Stimulated activated CD4-positive, alpha-beta T cell treated with anti-CD3 and anti-CD28 coated beads, Interleukin-12 subunit alpha, Interleukin-12 subunit beta, amount 100 ng/mL, for 4 hours (primary cell): ENCODE measurements around the gene PPP1R12C.
"Not testable (repeated sequence)": the region's sequence is repeated elsewhere in the genome, so short reads cannot be mapped to it uniquely, and the experiment has no call there.

ENCODE experiments used
- DNase-seq: peaks from one replicate; pipeline ENCODE4 v3.0.0-alpha.2; 2020

Gene PPP1R12C

DNA sequence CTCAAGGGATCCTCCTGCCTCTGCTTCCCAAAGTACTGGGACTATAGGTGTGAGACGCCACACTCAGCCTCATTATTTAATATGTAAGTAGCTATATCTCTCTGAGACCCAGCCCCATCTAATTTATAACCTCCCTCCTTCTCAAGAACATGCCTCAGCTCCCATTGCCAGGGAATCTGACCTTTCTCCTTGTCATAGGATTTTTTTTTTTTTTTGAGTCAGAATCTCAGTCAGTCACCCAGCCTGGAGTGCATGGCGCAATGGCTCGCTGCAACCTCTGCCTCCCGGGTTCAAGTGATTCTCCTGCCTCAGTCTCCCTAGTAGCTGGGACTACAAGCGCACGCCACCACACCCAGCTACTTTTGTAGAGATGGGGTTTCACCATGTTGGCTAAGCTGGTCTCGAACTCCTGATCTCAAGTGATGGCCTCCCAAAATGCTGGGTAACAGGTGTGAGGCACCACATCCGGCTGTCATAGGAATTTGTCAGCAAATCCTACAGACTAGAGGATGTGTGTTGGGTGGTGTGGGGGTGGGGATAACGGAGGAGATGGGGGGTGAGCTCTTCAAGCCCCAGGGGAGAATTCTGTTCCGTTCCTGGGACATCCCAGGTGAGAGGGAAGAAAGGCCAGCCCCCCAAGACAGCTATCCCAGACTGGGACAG is 46.8 kb downstream of the PPP1R12C start:
- DNase-seq, result no peak

DNA sequence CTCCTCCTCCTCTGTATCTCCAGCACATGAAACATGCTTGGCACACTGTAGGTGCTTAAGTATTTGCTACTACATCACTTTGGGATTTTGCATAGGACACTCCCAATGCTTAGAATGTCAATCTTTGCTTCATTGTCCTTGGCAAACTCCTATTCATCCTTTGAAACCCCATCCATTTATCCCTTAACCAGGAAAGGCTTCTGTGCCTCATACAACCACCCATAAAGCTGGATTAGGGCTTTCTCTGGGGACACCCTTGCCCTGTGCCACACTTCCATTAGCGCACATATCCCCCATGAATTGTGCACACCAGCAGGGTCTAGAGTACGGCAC is 47.6 kb downstream of the PPP1R12C start:
- DNase-seq, result no peak

DNA sequence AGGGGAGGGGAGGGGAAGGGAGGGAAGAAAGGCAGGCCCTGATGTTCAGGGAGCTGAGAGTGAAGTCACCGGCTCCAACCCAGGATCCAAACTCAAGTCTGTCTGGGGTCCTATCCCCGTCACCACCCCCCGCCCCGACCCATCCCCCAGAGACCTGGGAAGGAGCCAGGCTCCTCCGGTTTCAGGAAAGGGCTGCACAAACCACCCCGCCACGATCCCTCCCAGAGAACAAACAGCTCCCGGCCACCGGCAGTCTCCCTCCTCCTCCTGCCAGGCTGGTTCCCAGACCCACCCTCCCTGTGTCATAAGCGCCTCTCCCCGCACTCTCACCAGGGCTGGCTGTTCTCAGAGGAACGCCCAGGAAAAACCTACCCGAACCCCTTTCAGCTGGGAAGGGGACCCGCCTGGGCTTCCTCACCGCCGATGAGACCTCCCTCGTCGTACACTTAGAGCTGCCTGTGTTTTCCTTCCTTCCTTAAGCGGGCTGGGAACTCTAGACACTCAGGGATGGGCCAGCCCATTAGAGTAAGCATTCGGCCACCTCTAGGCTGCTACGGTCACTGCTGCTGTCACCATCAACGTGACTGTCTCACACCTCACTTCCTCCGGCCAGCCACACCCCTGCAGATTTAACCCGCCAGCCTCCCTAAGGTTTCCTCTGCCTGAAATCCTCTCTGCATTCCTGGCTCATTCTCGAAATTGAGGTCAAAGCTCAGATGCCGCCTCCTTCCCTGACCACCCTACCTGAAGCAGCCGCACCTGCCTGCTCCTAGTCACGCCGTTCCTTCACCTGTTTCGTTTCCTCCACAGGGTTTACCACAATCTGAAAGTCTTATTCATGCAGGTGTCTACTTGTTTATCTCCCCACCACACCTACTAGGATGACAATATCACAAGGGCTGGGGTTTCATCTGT is 48.2 kb downstream of the PPP1R12C start:
- DNase-seq, result no peak

DNA sequence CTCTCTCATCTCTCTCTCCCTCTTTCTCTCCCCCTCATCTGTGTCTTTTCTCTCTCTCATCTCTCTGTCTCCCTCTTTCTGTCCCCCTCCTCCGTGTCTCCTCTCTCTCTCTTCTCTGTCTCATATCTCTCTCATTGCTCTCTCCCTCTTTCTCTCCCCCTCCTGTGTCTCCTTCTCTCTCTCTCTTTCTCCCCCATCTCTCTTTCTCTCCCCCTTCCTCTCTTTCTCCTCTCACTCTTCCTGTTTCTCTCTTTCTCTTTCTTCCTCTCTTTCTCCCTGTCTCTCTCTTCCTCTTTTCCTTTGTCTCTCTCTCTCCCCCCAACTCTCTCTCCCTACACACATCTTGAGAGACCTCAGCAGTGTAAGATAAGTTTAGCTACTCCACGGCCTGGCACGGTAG is 49.6 kb downstream of the PPP1R12C start:
- DNase-seq, result no peak

DNA sequence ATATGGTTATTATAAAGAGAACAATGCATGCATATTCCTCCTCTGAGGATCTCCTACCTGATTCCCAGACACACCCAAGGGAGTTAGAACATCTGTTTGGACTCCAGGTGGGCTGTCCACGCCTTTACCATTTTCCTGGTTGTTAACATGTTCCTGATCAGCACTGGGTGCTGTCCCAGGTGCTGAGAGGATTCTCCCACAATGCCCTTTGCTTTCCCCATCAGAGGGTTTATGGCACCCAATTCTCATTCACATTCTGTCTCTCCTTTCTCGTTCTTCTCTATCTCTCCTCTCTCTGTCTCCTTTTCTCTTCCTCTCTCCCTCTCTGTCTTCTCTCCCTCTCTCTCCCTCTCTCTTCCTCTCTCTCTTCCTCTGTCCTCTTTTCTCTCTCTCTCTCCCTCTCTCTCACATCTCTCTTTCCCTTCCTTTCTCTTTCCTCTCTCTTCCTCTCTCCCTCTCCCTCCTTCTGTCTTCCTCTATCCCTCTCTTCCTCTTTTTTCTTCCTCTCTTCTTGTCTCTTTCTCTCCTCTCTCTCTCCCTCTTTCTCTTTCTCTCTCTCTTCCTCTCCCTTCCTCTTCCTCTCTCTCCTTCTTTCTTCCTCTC is 51.2 kb downstream of the PPP1R12C start:
- DNase-seq, result no peak

DNA sequence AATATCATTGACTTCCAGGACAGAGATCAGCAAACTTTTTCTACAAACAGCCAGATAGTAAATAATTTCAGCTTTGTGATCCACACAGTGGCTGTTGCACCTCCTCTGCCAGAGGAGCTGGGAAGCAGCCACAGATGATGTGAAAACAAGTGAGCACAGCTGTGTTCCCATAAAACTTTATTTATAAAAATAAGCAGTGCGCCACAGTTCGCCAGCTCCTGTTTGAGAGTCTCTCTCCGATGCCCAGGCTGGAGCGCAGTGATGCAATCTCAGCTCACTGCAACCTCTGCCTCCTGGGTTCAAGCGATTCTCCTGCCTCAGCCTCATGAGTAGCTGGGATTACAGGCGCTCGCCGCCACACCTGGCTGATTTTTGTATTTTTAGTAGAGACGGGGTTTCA is 51.9 kb downstream of the PPP1R12C start:
- DNase-seq, result not testable (repeated sequence)

DNA sequence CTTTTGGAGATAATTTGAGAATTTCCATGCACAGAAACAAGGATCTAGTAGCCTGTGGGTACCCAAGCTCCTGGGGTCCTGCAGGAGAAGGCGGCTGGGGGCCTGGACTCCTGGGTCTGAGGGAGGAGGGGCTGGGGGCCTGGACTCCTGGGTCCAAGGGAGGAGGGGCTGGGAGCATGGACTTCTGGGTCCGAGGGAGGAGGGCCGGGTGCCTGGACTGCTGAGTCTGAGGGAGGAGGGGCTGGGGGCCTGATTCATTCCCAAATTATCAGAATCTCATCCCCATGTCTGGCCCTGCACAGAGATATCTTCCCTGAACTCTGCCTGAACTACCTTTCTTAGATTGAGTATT is 54.0 kb downstream of the PPP1R12C start:
- no peak for DNase-seq

DNA sequence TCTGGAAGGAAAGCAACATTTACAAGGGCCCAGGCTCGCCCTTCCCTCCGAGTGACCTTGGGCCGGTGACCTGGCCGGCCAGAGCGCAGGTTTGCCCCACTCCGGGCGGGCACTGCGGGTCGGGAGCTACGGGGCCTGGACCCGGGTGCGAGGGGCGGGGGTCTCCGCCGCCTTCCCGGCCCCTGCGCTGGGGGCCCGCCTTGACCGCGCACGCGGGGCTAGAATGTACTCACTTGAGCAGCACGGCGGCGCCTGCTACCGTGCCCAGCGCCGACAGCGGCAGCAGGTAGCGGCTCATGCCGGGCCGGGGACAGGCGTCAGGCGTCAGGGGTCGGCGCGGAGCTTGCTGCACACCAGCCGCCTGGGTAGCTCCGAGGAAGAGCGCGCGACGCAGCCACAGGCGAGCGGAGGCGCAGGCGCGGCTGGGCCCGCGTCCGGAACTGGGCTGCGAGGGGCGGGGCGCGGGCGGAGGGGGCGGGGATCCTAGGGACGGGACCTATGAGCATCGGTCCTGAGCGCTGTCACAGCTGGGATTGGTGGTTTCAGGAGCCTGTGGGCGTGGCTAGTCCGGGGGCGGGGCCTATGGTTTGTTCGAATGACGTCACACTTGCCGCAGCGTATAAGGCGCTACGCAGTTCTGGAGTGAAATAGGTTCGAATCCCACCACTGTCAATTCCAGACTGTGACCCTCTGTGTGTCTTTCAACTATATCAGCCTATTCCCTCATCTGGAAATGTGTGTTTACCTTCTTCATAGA is 54.5 kb downstream of the PPP1R12C start, which contains the start of gene RDH13:
TSS of gene RDH13 (minus strand) at position 414 of the 757 bp plus-strand sequence. CDS start at position 298, 116 bp downstream.
- DNase-seq, result peak; percentile 100

DNA sequence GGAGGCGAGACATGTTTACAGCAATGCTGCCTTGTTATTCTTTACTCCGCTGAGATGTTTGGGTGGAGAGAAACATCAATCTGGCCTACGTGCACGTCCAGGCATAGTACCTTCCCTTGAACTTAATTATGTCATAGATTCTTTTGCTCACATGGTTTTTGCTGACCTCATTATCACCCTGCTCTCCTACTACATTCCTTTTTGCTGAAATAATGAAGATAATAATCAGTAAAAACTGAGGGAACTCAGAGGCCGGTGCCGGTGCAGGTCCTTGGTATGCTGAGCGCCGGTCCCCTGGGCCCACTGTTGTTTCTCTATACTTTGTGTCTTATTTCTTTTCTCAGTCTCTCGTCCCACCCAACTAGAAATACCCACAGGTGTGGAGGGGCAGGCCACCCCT is 57.1 kb downstream of the PPP1R12C start:
- not testable (repeated sequence) for DNase-seq

DNA sequence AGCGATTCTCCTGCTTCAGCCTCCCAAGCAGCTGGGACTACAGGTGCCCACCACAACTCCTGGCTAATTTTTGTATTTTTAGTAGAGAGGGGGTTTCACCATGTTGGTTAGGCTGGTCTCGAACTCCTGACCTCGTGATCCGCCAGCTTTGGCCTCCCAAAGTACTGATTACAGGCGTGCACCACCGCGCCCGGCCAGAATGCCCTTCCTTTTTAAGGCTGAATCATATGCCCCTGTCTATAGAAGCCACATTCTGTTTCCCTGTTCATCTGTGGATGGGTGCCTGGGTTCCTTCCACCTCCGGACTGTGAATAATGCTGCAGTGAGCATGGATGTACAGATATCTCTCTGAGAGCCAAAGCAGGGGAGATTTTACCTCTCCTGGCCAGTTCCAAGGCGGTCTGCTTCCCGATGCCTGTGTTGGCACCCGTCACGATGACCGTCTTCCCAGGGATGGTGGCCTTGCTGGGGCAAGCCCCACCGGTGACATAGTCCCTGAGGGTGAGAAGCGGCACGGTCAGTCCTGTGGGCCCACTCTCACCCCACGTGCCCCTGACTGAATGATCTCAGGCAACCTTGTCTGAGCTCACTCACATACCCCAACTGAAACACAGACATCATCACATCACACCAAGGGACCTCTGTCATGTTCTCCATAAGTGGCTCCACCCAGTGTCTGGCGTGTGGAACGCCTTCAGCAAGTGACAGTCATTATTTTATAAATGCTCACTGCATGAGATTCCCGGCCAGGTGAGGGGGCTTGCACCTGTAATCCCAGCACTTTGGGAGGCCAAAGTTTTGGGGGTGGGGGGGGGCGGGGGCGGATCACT is 58.4 kb downstream of the PPP1R12C start:
- no peak for DNase-seq

DNA sequence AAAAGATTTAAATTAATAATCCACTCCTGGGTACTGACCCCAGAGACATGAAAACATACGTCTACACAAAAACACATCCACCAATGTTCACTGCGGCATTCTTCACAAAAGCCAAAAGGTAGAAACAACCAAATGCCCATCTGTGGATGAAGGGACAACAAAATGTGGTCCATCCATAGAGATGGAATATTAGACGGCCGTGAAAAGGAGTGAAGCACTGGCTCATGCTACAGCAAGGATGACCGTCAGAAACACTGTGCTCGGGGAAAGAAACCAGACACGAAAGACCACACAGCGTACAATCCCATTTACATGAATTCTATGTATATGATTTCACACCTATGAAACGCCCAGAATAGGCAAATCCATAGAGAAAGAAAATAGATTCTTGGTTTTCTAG is 60.6 kb downstream of the PPP1R12C start:
- no peak for DNase-seq

DNA sequence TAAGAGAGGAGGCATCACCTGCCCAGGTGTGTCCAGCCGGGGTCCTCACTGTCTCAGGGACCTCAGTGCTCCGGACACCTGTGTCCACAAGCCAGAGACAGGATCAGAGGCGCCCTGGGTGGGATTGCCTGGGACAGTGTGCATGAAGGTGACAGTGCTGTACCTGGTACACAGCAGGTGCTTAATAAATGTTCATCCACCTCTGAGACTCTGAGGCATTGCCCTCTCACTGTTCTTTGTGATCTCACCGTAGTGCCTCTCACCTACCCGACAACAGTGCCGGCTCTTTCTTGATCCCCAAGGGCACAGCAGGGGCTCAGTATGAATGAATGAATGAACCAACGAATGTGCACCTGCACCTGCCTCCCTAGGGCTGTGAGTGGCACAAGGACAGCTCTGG is 63.7 kb downstream of the PPP1R12C start:
- DNase-seq, result no peak

DNA sequence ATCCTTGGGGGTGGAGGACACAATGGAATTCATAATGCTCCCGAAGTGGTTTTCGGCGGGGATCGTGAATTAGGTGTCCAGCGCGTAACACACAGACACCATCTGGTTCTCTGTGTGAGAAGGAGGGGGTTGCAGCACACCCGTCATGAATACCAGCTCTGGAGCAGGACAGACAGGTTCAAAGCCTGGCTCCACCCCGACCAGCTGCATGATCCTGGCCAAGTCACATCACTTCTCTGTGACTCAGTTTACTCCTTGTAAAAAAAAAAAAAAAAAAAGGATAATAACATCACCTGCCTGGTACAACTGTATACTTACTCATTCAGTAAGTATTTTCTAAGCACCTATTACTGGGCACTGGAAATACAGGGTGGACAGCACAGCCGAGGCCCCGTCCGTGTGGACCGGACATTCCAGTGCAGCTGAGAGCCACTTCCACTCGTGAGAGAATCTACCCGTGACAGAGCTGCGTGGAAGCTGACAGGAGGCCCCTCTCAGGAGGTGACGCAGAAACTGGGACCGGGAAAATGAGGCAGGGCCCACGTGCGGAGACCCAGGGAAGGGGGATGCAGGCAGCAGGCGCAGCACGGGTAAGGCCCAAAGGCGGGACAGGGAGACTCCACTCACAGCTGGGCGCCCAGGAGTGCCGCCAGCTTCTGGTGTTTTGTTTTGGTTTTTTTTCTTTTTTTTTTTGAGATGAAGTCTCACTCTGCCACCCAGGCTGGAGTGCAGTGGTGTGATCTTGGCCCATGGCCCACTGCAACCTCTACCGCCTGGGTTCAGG is 66.5 kb downstream of the PPP1R12C start:
- DNase-seq, result no peak

DNA sequence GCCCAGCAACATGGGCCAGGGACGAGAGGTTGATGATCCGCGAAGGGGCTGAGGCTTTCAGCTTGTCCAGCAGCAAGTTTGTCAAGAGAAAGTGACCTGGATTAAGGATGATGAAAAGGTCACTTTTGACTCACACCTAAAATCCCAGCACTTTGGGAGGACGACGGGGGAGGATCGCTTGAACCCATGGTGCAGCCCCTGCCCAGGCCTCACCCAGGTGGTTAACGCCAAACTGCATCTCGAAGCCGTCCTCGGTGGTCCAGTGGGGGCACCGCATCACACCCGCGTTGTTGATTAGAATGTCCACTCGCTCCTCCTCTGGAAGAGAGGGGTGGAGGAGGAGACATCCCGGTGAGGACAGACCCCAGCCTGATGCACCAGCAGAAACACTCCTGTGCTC is 69.0 kb downstream of the PPP1R12C start:
- DNase-seq, result no peak

DNA sequence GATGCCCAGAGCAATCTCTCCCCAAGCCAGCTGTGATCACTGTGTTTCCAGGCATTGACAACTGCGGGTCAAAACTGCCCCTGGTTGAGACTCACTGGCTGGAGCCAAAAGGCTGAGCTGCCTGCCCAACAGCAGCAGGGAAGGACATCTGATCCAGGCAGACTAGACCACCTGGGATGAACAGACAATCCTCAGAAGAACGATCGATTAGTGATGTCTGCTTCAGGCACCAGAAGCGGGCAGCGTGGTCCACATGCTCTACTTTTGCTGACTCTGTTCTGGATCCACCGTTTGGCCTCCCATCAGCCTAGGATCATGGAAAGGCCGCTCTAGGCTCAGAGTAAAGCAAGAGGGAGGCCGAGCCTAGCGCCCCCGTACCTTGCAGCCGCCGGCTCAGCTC is 69.5 kb downstream of the PPP1R12C start:
- no peak for DNase-seq

DNA sequence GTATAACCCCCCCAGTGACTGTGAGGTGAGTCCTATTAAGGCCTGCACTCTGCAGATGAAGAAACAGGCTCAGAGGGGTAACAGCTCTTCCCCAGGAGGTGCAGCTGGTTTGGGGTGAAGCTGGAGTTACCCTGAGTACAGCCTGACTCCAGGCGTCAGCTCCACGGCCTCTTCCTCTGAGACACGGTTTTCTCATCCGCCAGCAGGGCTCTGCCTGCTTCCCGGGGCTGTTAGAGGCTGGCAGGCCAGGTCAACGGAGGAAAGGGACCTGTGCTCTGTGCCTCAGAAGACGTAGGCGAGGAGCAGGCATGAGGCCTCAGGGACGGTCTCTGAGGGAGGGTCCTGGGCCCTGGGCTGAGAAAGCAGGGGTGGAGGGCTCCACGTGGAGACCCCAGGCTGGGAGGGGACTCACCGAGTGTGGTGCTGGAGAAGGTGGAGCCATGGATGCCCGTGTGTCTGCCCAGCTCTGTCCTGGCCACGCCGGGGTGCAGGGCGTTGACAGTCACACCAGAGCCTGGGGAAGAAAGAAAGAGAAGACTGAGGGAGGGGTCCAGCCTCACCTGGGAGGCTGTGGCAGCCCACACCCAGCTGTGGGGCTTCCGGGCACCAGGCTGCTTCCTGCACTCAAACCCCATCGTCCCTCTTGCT is 70.3 kb downstream of the PPP1R12C start:
- DNase-seq, result no peak

DNA sequence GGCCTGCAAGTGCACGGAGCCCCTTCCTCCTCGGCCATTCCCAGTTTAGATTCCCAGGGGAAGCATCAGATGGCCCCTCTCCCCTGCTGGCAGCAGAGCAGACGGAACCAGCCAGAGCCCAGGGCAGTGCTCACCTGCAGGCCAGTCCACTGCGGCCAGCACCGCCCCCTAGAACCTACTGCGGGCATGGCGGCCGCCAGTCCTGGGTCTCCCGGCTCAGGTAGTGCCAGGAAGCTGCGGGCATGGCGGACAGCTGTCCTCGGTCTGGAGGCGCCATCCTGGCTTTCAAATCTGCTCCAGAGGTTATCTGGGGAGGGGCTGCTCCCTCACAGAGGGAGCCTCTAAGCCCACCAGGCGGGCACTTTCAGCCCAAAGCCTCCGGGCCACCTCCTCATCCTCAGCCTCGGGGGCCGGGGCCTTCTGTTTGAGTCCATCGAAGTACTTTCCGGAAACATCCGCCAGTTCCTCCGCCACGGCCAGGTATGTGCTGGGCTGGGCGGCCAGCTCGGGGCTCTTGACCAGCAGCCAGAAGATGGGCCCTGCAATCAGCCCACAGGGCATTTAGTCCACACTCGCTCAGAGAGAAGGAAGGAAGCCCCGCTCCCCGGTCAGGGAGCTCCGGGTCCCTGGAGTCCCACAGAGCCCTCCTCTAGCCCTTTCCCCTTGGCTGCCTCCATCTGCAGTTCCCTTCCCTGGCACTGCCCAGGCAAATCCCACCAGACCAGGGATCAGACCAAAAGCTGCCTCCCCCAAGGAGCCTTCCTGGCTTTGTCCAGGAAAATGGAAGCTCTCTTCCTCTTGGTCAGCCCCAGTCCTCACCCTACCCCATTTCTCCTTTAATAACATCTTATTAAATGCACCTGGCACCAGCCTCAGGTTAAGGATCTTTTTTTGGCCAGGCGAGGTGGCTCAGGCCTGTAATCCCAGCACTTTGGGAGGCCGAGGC is 72.4 kb downstream of the PPP1R12C start:
- no peak for DNase-seq

DNA sequence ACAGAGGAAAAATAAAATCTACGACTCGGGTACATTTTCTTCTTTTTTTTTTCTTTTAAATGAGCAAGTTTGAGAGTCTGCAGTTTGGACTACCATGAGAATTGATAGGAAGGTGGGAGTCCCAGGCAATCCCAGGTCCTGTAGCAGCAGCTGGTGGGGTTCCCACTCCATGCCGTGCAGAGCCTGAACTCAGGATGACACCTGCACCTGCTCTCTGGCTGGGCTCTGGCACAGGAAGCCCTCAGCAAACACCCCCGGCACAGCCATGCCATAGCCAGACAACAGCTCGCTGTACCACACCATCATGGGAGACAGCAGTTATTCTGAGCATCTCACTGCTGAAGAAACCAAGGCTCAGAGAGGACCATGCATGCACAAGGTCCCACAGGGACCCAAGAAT is 73.2 kb downstream of the PPP1R12C start:
- DNase-seq, result no peak

DNA sequence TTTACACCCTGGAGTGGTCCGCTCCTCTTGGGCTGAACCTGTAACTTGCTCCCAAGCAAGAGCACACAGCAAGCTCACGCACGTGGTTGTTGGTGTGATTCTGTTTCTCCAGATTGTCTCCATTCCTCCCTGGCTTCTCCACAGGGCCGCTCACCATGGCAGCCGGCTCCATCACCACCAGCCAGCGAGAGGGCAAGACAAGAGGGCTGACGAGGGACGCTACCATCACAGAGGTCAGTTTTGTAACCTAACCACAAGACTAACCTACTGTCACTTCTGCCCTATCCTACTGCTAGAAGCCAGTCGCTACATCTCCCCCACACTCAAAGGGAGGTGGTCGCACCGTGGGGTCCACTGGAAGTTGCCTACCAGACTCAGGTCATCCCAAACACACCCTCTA is 74.7 kb downstream of the PPP1R12C start:
- DNase-seq, result no peak

DNA sequence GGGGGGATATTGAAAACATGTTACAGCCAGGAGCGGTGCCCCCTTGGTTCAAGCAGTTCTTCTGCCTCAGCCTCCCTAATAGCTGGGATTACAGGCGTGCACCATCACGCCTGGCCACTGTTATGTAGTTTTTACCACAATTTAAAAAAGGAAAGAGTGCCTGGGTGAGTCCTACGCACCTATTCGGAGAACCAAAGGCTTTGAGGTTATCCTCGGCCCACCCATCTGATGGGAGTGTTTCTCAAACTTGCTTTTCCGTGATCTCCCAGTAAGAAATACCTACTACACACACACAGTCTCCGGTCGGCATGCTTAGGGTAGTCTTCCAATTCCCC is 75.1 kb downstream of the PPP1R12C start:
- no peak for DNase-seq
